H9 (cell line): Measurements from ENCODE around the gene TBXA2R. TPM values are rescaled to one million over a fixed set of nuclear protein-coding genes. Genes with fewer than 3 reads are reported as not detected.

Source experiments
- DNase-seq: peaks from one replicate; pipeline ENCODE4 v3.0.0-alpha.2; 2017
- H2AFZ ChIP-seq: one replicate; pipeline ENCODE4 v1.6.1; 2013; ENCODE audit warnings: mild to moderate bottlenecking, low read length, control low read depth, moderate library complexity
- H2AK5ac ChIP-seq: 2 replicates; pipeline ENCODE4 v1.6.1; 2013; ENCODE audit warnings: low read length, control low read depth, mixed read lengths; ENCODE audit not compliant: insufficient read length
- H2BK120ac ChIP-seq: one replicate; pipeline ENCODE4 v1.6.1; 2013; ENCODE audit warnings: low read depth, mild to moderate bottlenecking, low read length, control low read depth, inconsistent platforms; ENCODE audit not compliant: poor library complexity, severe bottlenecking
- H2BK12ac ChIP-seq: 2 replicates; pipeline ENCODE4 v1.6.1; 2013; ENCODE audit warnings: low read length, control low read depth, mixed read lengths, low read depth; ENCODE audit not compliant: insufficient read length
- H2BK15ac ChIP-seq: 2 replicates; pipeline ENCODE4 v1.6.1; 2013; ENCODE audit warnings: low read depth, low read length, control low read depth
- H2BK20ac ChIP-seq: one replicate; pipeline ENCODE4 v1.6.1; 2013; ENCODE audit warnings: low read depth, mild to moderate bottlenecking, low read length, control low read depth, inconsistent platforms; ENCODE audit not compliant: poor library complexity, severe bottlenecking
- H2BK5ac ChIP-seq: 2 replicates; pipeline ENCODE4 v1.6.1; 2013; ENCODE audit warnings: low read length, control low read depth, mixed read lengths; ENCODE audit not compliant: insufficient read length
- H3K14ac ChIP-seq: 2 replicates; pipeline ENCODE4 v1.6.1; 2013; ENCODE audit warnings: low read length, control low read depth; ENCODE audit not compliant: insufficient read depth
- H3K18ac ChIP-seq: 2 replicates; pipeline ENCODE4 v1.6.1; 2013; ENCODE audit warnings: low read depth, mild to moderate bottlenecking, mixed read lengths, low read length, control low read depth; ENCODE audit not compliant: insufficient read length
- H3K23ac ChIP-seq: 2 replicates; pipeline ENCODE4 v1.6.1; 2013; ENCODE audit warnings: low read length, control low read depth, mixed read lengths, low read depth; ENCODE audit not compliant: insufficient read length
- H3K23me2 ChIP-seq: 2 replicates; pipeline ENCODE4 v1.6.1; 2013; ENCODE audit warnings: low read depth, mild to moderate bottlenecking, mixed read lengths, low read length, control low read depth; ENCODE audit not compliant: insufficient read length, poor library complexity, severe bottlenecking
- H3K27ac ChIP-seq: 2 replicates; pipeline ENCODE4 v1.5.1; 2013; ENCODE audit warnings: low read length, control low read depth, mixed read lengths, low read depth; ENCODE audit not compliant: insufficient read length
- H3K27me3 ChIP-seq: 2 replicates; pipeline ENCODE4 v1.6.1; 2013; ENCODE audit warnings: low read length, control low read depth, inconsistent platforms; ENCODE audit not compliant: insufficient read depth
- H3K4ac ChIP-seq: 2 replicates; pipeline ENCODE4 v1.6.1; 2013; ENCODE audit warnings: low read depth, mild to moderate bottlenecking, control low read depth, inconsistent platforms, low read length, moderate library complexity
- H3K4me1 ChIP-seq: 2 replicates; pipeline ENCODE4 v1.6.1; 2013; ENCODE audit warnings: low read length, control low read depth, inconsistent platforms; ENCODE audit not compliant: insufficient read depth
- H3K4me2 ChIP-seq: 2 replicates; pipeline ENCODE4 v1.6.1; 2013; ENCODE audit warnings: low read length, control low read depth, mixed read lengths; ENCODE audit not compliant: insufficient read length, insufficient read depth
- H3K56ac ChIP-seq: 2 replicates; pipeline ENCODE4 v1.6.1; 2013; ENCODE audit warnings: low read depth, mild to moderate bottlenecking, mixed read lengths, low read length, control low read depth; ENCODE audit not compliant: insufficient read length
- H3K79me1 ChIP-seq: 2 replicates; pipeline ENCODE4 v1.6.1; 2013; ENCODE audit warnings: low read depth, mild to moderate bottlenecking, moderate library complexity, low read length, control low read depth, inconsistent platforms; ENCODE audit not compliant: insufficient read depth, poor library complexity, severe bottlenecking
- H3K79me2 ChIP-seq: 2 replicates; pipeline ENCODE4 v1.6.1; 2013; ENCODE audit warnings: low read length, control low read depth, inconsistent platforms; ENCODE audit not compliant: insufficient read depth
- H3K9ac ChIP-seq: 2 replicates; pipeline ENCODE4 v1.6.1; 2013; ENCODE audit warnings: low read length, control low read depth, mixed read lengths; ENCODE audit not compliant: insufficient read length; ENCODE audit errors: extremely low read depth
- H3K9me3 ChIP-seq: one replicate; pipeline ENCODE4 v1.6.1; 2013; ENCODE audit warnings: low read depth, low read length, inconsistent platforms; ENCODE audit not compliant: control insufficient read depth
- H3T11ph ChIP-seq: one replicate; pipeline ENCODE4 v1.6.1; 2013; ENCODE audit warnings: mild to moderate bottlenecking, low read length, control low read depth, inconsistent platforms
- H4K20me1 ChIP-seq: one replicate; pipeline ENCODE4 v1.6.1; 2013; ENCODE audit not compliant: control insufficient read depth, insufficient read length, insufficient read depth
- H4K5ac ChIP-seq: 2 replicates; pipeline ENCODE4 v1.6.1; 2013; ENCODE audit warnings: low read depth, mild to moderate bottlenecking, mixed read lengths, low read length, control low read depth; ENCODE audit not compliant: insufficient read length
- H4K8ac ChIP-seq: replicated peaks from 2 replicates; pipeline ENCODE4 v1.6.1; 2013; ENCODE audit warnings: low read length, control low read depth, mixed read lengths, low read depth; ENCODE audit not compliant: insufficient read length
- H4K91ac ChIP-seq: 2 replicates; pipeline ENCODE4 v1.6.1; 2013; ENCODE audit warnings: low read depth, mild to moderate bottlenecking, moderate library complexity, mixed read lengths, low read length, control low read depth; ENCODE audit not compliant: insufficient read length
- H3K27ac Mint-ChIP-seq, 3 experiments: 2 replicates in 2 of 3; 3 replicates in 1 of 3; pipeline ENCODE4 v1.8.0; 2020 to 2021; ENCODE audit warnings: mixed read lengths in 3 of 3, mild to moderate bottlenecking in 1 of 3, moderate library complexity in 1 of 3
- H3K27me3 Mint-ChIP-seq: 2 replicates; pipeline ENCODE4 v1.8.0; 2021; ENCODE audit warnings: low read depth, mild to moderate bottlenecking, moderate library complexity, mixed read lengths
- H3K36me3 Mint-ChIP-seq, 3 experiments: 2 replicates in 2 of 3; 3 replicates in 1 of 3; pipeline ENCODE4 v1.8.0; 2020 to 2021; ENCODE audit warnings: low read depth in 3 of 3, mixed read lengths in 3 of 3; ENCODE audit not compliant: insufficient read depth in 1 of 3
- H3K4me1 Mint-ChIP-seq, 2 experiments: 2 replicates each; pipeline ENCODE4 v1.8.0; 2020; ENCODE audit warnings: mixed read lengths in 2 of 2
- H3K4me3 Mint-ChIP-seq, 2 experiments: 2 replicates in 1 of 2; 3 replicates in 1 of 2; pipeline ENCODE4 v1.8.0; 2020 to 2021; ENCODE audit warnings: mild to moderate bottlenecking in 2 of 2, mixed read lengths in 2 of 2, moderate library complexity in 1 of 2
- H3K9me3 Mint-ChIP-seq, 2 experiments: 2 replicates in 1 of 2; 3 replicates in 1 of 2; pipeline ENCODE4 v1.8.0; 2020; ENCODE audit warnings: mild to moderate bottlenecking in 2 of 2, mixed read lengths in 2 of 2, moderate library complexity in 1 of 2
- CTCF ChIP-seq: fragments of 200-600 bp; sonication (generic); conservative IDR thresholded peaks from 3 replicates; pipeline ENCODE4 v1.8.0; 2021; ENCODE audit warnings: antibody characterized with exemption, mild to moderate bottlenecking
- WGBS: extraction: QIAGEN DNeasy Blood & Tissue Kit; methylation state at CpG from one replicate; pipeline ENCODE4 v1.1.7; 2013; ENCODE audit warnings: missing lambda C conversion rate, low lambda C conversion rate, mixed read lengths; ENCODE audit not compliant: insufficient read length; ENCODE audit errors: extremely low coverage; 5-methylcytosine and 5-hydroxymethylcytosine counted together
- total RNA-seq: library from RNA; stranded (reverse); gene quantifications from 2 replicates; pipeline ENCODE4 v1.2.1, GENCODE V29; 2021

Gene TBXA2R
- total RNA-seq, 1 experiment from 2014 or later = 0.63 TPM

GRCh38 chr19:3636506-3636905, 29.8 kb upstream of the TBXA2R start:
- H3K79me2 ChIP-seq = no peaks in the 10 kb centered on the region
- H3K4me1 ChIP-seq = no peaks in the 10 kb centered on the region
- no peak overlapping the region for H2AFZ ChIP-seq
- H2BK5ac ChIP-seq = no peak overlapping the region
- no peak overlapping the region for H3K18ac ChIP-seq
- H3K36me3 Mint-ChIP-seq = peaks cover 8 to 24% (median 16%) of the 10 kb centered on the region in 3 experiments; a peak in 6 of 7 replicates
- no peak overlapping the region for H2BK15ac ChIP-seq
- H3K9me3 ChIP-seq = no peaks in the 10 kb centered on the region
- H4K5ac ChIP-seq = no peak overlapping the region
- no peak overlapping the region for H3K4ac ChIP-seq
- no peak overlapping the region for H3K4me3 Mint-ChIP-seq
- H2BK120ac ChIP-seq = no peak overlapping the region
- no peaks in the 10 kb centered on the region for H3K27me3 ChIP-seq
- no peak overlapping the region for H3K56ac ChIP-seq
- H3K4me1 Mint-ChIP-seq = no peaks in the 10 kb centered on the region
- no peak overlapping the region; the same call in 1 of the 2 replicates for H3K14ac ChIP-seq
- H3K27ac ChIP-seq = no peak overlapping the region
- no peaks in the 10 kb centered on the region for H3K27me3 Mint-ChIP-seq
- H3K9me3 Mint-ChIP-seq = no peaks in the 10 kb centered on the region; a peak in 1 of 5 replicates
- H3K4me2 ChIP-seq = no peak overlapping the region
- H2AK5ac ChIP-seq = no peak overlapping the region
- no peak overlapping the region for H3T11ph ChIP-seq
- H3K9ac ChIP-seq = no peak overlapping the region
- no peaks in the 10 kb centered on the region for H3K79me1 ChIP-seq
- no peak overlapping the region for H4K8ac ChIP-seq
- 0 out of 7 replicates have a peak overlapping the region, but pooled peaks of 1 of the 3 experiments have one; percentile 14 for H3K27ac Mint-ChIP-seq
- TF ChIP-seq CTCF = no peak
- no peaks in the 10 kb centered on the region for H3K23me2 ChIP-seq
- H4K91ac ChIP-seq = no peak overlapping the region
- DNase-seq = no peak
- no peak overlapping the region for H2BK12ac ChIP-seq
- H2BK20ac ChIP-seq = no peak overlapping the region
- no peak overlapping the region for H3K23ac ChIP-seq
- no peaks in the 10 kb centered on the region for H4K20me1 ChIP-seq
- no CpG with 5 or more reads among the region's 20 CpGs for WGBS
